ENCODE measurements around the gene GPR183. TPM values are rescaled to one million over a fixed set of nuclear protein-coding genes. Genes with fewer than 3 reads are reported as not detected.

Gene GPR183
- total and polyA plus RNA-seq, 2 of the 8 experiments (the other 6 are each of a cell fraction or from before 2014, with no cell fraction given), result not detected

DNA sequence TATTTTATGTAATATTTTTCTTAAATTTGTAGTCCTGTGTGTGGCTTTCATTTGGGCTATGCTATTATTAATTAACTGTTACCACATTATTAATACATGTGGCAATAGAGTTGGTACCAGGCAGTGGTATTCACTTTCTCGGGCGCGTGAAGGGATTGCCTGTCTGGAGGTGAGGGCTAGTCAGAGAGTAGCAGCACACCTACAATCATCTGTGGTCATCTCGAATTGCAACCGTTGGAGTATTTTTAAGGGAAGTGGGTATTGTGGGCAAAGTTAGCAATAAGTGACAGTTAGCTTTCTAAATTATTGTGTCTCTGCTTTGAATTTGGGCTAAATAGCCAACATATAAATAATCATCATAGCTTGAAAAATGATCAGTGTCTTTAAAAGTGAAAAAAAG, 29.0 kb downstream of the GPR183 start:
- no peaks in the 10 kb centered on the region; a peak in 1 of 8 replicates for H3K36me3 ChIP-seq (ENCODE audit: control insufficient read depth in 2 of 4, insufficient read depth in 4 of 4, low read length in 3 of 4)
- no peak overlapping the region for H2BK120ac ChIP-seq (replicated peaks; ENCODE audit: low read depth, low read length)
- H2BK12ac ChIP-seq (ENCODE audit: low read depth, low read length), result no peak overlapping the region
- H3K14ac ChIP-seq (ENCODE audit: insufficient read length), result no peak overlapping the region
- peaks cover 0 to 13% (median 4%) of the 10 kb centered on the region in 4 experiments; a peak in 5 of 7 replicates for H3K4me1 ChIP-seq (replicated peaks in 1 of 4; ENCODE audit: control insufficient read depth in 3 of 4, insufficient read depth in 4 of 4, low read length in 3 of 4)
- FAIRE-seq (no peak), DNase-seq (ENCODE audit: low read depth in 1 of 2, low spot score in 2 of 2) (no peak)
- H4K5ac ChIP-seq (ENCODE audit: insufficient read length, low read depth, low read length), result no peak overlapping the region
- no peaks in the 10 kb centered on the region for H3K23me2 ChIP-seq (ENCODE audit: low read depth, low read length)
- H2BK5ac ChIP-seq (ENCODE audit: low read depth, low read length), result no peak overlapping the region
- H3K23ac ChIP-seq (ENCODE audit: insufficient read length), result no peak overlapping the region
- 0 out of 4 replicates have a peak, but pooled peaks cover 0 to 4% of the 10 kb centered on the region in 2 experiments for H3K79me2 ChIP-seq (ENCODE audit: control insufficient read depth in 1 of 2, insufficient read depth in 2 of 2, low read length in 2 of 2)
- POLR2A ChIA-PET (ENCODE audit: partially characterized antibody), result no interaction called here
- WGBS, 2 experiments (ENCODE audit: extremely low coverage in 1 of 2, insufficient coverage in 1 of 2, insufficient read length in 1 of 2, insufficient replicate concordance in 2 of 2, low coverage in 1 of 2, low lambda C conversion rate in 2 of 2, missing lambda C conversion rate in 1 of 2), result 84% methylated on average over 5 of the region's 5 CpGs; no CpG with 5 or more reads in 1 of the 2 experiments
- H2AFZ ChIP-seq (ENCODE audit: low read length), result no peak overlapping the region
- no peak overlapping the region for H3K4me2 ChIP-seq (ENCODE audit: insufficient read depth in 1 of 2, low read depth in 2 of 2, low read length in 2 of 2)
- H2AK5ac ChIP-seq (ENCODE audit: low read depth, low read length), result no peak overlapping the region
- H3K9ac ChIP-seq (replicated peaks in 1 of 4; ENCODE audit: extremely low read depth in 1 of 4, low read depth in 3 of 4, low read length in 3 of 4), result no peak overlapping the region
- H3K4me3 ChIP-seq (ENCODE audit: extremely low read depth in 1 of 4, insufficient read depth in 2 of 4, low read depth in 3 of 4, low read length in 4 of 4), result no peak overlapping the region
- no peak overlapping the region for H3K56ac ChIP-seq (replicated peaks; ENCODE audit: insufficient read length, low read depth, low read length)
- H4K8ac ChIP-seq (ENCODE audit: extremely low read depth, insufficient read depth, low read length), result no peak overlapping the region
- H2BK15ac ChIP-seq (ENCODE audit: low read length), result no peak overlapping the region
- H4K91ac ChIP-seq (replicated peaks; ENCODE audit: insufficient read length, low read length), result no peak overlapping the region
- H3K4ac ChIP-seq (replicated peaks; ENCODE audit: insufficient read length, low read depth, low read length), result no peak overlapping the region
- H4K20me1 ChIP-seq (replicated peaks in 1 of 2; ENCODE audit: control insufficient read depth in 1 of 2, insufficient read depth in 2 of 2, low read length in 2 of 2), result peaks cover 7 to 9% of the 10 kb centered on the region in 2 experiments
- H3K18ac ChIP-seq (ENCODE audit: extremely low read depth, low read length), result no peak overlapping the region
- H2BK20ac ChIP-seq (ENCODE audit: low read length), result no peak overlapping the region
- H3K27ac ChIP-seq (ENCODE audit: low read depth, low read length), result no peak overlapping the region
- no peaks in the 10 kb centered on the region for H3K27me3 ChIP-seq (replicated peaks in 1 of 4; ENCODE audit: control insufficient read depth in 3 of 4, extremely low read depth in 1 of 4, insufficient read depth in 3 of 4, low read length in 3 of 4)
- H3K9me3 ChIP-seq (ENCODE audit: insufficient read depth in 2 of 2, low read depth in 1 of 2, low read length in 1 of 2), result no peaks in the 10 kb centered on the region
- TF ChIP-seq EZH2 (IDR thresholded peaks at IDR 0.05; ENCODE audit: low read depth, low read length, severe bottlenecking) (no peak), CBX8 (IDR thresholded peaks at IDR 0.05; ENCODE audit: borderline replicate concordance, low read depth, low read length) (no peak), RXRA (IDR thresholded peaks at IDR 0.05; ENCODE audit: insufficient read depth, low read depth, low read length) (no peak), CEBPB (IDR thresholded peaks at IDR 0.05; ENCODE audit: low read depth, low read length) (no peak), NANOG (IDR thresholded peaks at IDR 0.05; ENCODE audit: insufficient read depth, low read depth, low read length, poor library complexity, severe bottlenecking) (no peak), YY1 (IDR thresholded peaks at IDR 0.05; ENCODE audit: low read depth, low read length) (no peak), CHD2 (IDR thresholded peaks at IDR 0.05; ENCODE audit: low read length) (no peak), TAF7 (optimal IDR thresholded peaks at IDR 0.05; ENCODE audit: borderline replicate concordance, low read depth, low read length) (no peak), TAF1 (IDR thresholded peaks at IDR 0.05; ENCODE audit: low read depth, low read length) (no peak), KDM5A (IDR thresholded peaks at IDR 0.05; ENCODE audit: low read length) (no peak)
- CTCF ChIA-PET (ENCODE audit: partially characterized antibody), result no interaction called here
- H3K79me1 ChIP-seq (ENCODE audit: low read depth, low read length), result no peaks in the 10 kb centered on the region; the same call in 1 of the 2 replicates
